Gastrocnemius medialis (tissue), 4 donors: ENCODE measurements around the gene LY9.

Experiments used
- POLR2A ChIP-seq, 2 donors: fragments of 450-650 bp; IDR thresholded peaks; one replicate each; pipeline ENCODE4 v1.6.1; 2017; ENCODE audit warnings: antibody characterized with exemption in 2 of 2, mild to moderate bottlenecking in 2 of 2, moderate library complexity in 2 of 2
- TF ChIP-seq, protein P1 (sequence below), 5 experiments: fragments of 450-650 bp in 3 of 5; fragments of 200-600 bp in 2 of 5; sonication (generic) in 2 of 5; IDR thresholded peaks in 4 of 5; conservative IDR thresholded peaks in 1 of 5; 1 replicate in 4 of 5; 2 replicates in 1 of 5; pipeline ENCODE4 v1.5.1; 2016 to 2019; ENCODE audit warnings: antibody characterized with exemption in 5 of 5, mild to moderate bottlenecking in 3 of 5, moderate library complexity in 3 of 5

- TF ChIP-seq, protein P1, sequence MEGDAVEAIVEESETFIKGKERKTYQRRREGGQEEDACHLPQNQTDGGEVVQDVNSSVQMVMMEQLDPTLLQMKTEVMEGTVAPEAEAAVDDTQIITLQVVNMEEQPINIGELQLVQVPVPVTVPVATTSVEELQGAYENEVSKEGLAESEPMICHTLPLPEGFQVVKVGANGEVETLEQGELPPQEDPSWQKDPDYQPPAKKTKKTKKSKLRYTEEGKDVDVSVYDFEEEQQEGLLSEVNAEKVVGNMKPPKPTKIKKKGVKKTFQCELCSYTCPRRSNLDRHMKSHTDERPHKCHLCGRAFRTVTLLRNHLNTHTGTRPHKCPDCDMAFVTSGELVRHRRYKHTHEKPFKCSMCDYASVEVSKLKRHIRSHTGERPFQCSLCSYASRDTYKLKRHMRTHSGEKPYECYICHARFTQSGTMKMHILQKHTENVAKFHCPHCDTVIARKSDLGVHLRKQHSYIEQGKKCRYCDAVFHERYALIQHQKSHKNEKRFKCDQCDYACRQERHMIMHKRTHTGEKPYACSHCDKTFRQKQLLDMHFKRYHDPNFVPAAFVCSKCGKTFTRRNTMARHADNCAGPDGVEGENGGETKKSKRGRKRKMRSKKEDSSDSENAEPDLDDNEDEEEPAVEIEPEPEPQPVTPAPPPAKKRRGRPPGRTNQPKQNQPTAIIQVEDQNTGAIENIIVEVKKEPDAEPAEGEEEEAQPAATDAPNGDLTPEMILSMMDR (IDR thresholded peaks at IDR 0.05 in 4 of 5, conservative IDR thresholded peaks at IDR 0.05 in 1 of 5) = no peak
- no peak for TF ChIP-seq POLR2A (IDR thresholded peaks at IDR 0.05)
Observed at GRCh38 chr1:160862203-160863060, 66.5 kb downstream of the LY9 start, which contains the start of gene CD244.
